ENCODE data around the gene CACNA1I. TPM values are rescaled to one million over a fixed set of nuclear protein-coding genes. Genes with fewer than 3 reads are reported as not detected.
"Not testable (repeated sequence)": the region's sequence is repeated elsewhere in the genome, so short reads cannot be mapped to it uniquely, and the experiment has no call there.

CACNA1I gene
- total RNA-seq, 3 donors from 2014 or later = 0.05 to 0.14 (median 0.08) TPM

- H3K4me1 Mint-ChIP-seq (ENCODE audit: low read depth) = no peaks in the 10 kb centered on the region
- no peaks in the 10 kb centered on the region for H3K9me3 Mint-ChIP-seq
- no peak for ATAC-seq
- H3K36me3 Mint-ChIP-seq (ENCODE audit: insufficient read depth) = no peaks in the 10 kb centered on the region
- no peak overlapping the region for H3K4me3 Mint-ChIP-seq
- DNase-seq = no peak
- H3K27me3 Mint-ChIP-seq (ENCODE audit: low read depth) = no peaks in the 10 kb centered on the region
Measured at GRCh38 chr22:39723899-39724351, 153.4 kb downstream of the CACNA1I start.

GRCh38 chr22:39724390-39724789, 153.8 kb downstream of the CACNA1I start:
- ATAC-seq (no peak), DNase-seq (no peak)
- no peaks in the 10 kb centered on the region for H3K27me3 Mint-ChIP-seq (ENCODE audit: low read depth)
- H3K4me3 Mint-ChIP-seq = no peak overlapping the region
- no peaks in the 10 kb centered on the region for H3K9me3 Mint-ChIP-seq
- no peaks in the 10 kb centered on the region for H3K36me3 Mint-ChIP-seq (ENCODE audit: insufficient read depth)
- H3K4me1 Mint-ChIP-seq (ENCODE audit: low read depth) = no peaks in the 10 kb centered on the region

- no peaks in the 10 kb centered on the region for H3K27me3 Mint-ChIP-seq (ENCODE audit: low read depth)
- H3K4me3 Mint-ChIP-seq = no peak overlapping the region
- H3K4me1 Mint-ChIP-seq (ENCODE audit: low read depth) = no peaks in the 10 kb centered on the region
- DNase-seq (no peak), ATAC-seq (no peak)
- H3K36me3 Mint-ChIP-seq (ENCODE audit: insufficient read depth) = no peaks in the 10 kb centered on the region
- H3K9me3 Mint-ChIP-seq = no peaks in the 10 kb centered on the region
Measured at GRCh38 chr22:39724857-39725256, 154.3 kb downstream of the CACNA1I start.

GRCh38 chr22:39725351-39726035, 154.9 kb downstream of the CACNA1I start:
- Mint-ChIP-seq H3K9me3 (no peaks in the 10 kb centered on the region), H3K4me3 (no peak overlapping the region), H3K27me3 (ENCODE audit: low read depth) (no peaks in the 10 kb centered on the region), H3K4me1 (ENCODE audit: low read depth) (no peaks in the 10 kb centered on the region), H3K36me3 (ENCODE audit: insufficient read depth) (no peaks in the 10 kb centered on the region)
- ATAC-seq = no peak
- no peak for DNase-seq

- Mint-ChIP-seq H3K9me3 (no peaks in the 10 kb centered on the region), H3K27me3 (ENCODE audit: low read depth) (no peaks in the 10 kb centered on the region)
- ATAC-seq = no peak
Measured at GRCh38 chr22:39727541-39727940, 157.0 kb downstream of the CACNA1I start.

GRCh38 chr22:39728236-39728860, 157.8 kb downstream of the CACNA1I start:
- Mint-ChIP-seq H3K9me3 (no peaks in the 10 kb centered on the region), H3K36me3 (ENCODE audit: insufficient read depth) (no peaks in the 10 kb centered on the region), H3K27me3 (ENCODE audit: low read depth) (peaks cover 3% of the 10 kb centered on the region), H3K4me3 (no peak overlapping the region), H3K4me1 (ENCODE audit: low read depth) (no peaks in the 10 kb centered on the region)
- DNase-seq = no peak
- ATAC-seq = no peak

More at GRCh38 chr22:39727541-39727940, 157.0 kb downstream of the CACNA1I start:
- Mint-ChIP-seq H3K4me3 (no peak overlapping the region), H3K36me3 (ENCODE audit: insufficient read depth) (no peaks in the 10 kb centered on the region), H3K4me1 (ENCODE audit: low read depth) (no peaks in the 10 kb centered on the region)
- DNase-seq = no peak

GRCh38 chr22:39729141-39729934, 158.8 kb downstream of the CACNA1I start:
- Mint-ChIP-seq H3K9me3 (no peaks in the 10 kb centered on the region), H3K27me3 (ENCODE audit: low read depth) (peaks cover 3% of the 10 kb centered on the region), H3K4me1 (ENCODE audit: low read depth) (no peaks in the 10 kb centered on the region), H3K4me3 (no peak overlapping the region), H3K36me3 (ENCODE audit: insufficient read depth) (no peaks in the 10 kb centered on the region)
- DNase-seq (no peak), ATAC-seq (no peak)

- ATAC-seq (no peak), DNase-seq (no peak)
- Mint-ChIP-seq H3K4me1 (ENCODE audit: low read depth) (no peaks in the 10 kb centered on the region), H3K27me3 (ENCODE audit: low read depth) (peaks cover 7% of the 10 kb centered on the region), H3K4me3 (no peak overlapping the region), H3K9me3 (no peaks in the 10 kb centered on the region), H3K36me3 (ENCODE audit: insufficient read depth) (no peaks in the 10 kb centered on the region)
Measured at GRCh38 chr22:39731481-39731880, 160.9 kb downstream of the CACNA1I start.

- no peak overlapping the region for H3K4me3 Mint-ChIP-seq
- H3K36me3 Mint-ChIP-seq (ENCODE audit: insufficient read depth) = no peaks in the 10 kb centered on the region
- ATAC-seq = no peak
- no peak for DNase-seq
- no peaks in the 10 kb centered on the region for H3K4me1 Mint-ChIP-seq (ENCODE audit: low read depth)
- no peaks in the 10 kb centered on the region for H3K9me3 Mint-ChIP-seq
- H3K27me3 Mint-ChIP-seq (ENCODE audit: low read depth) = peaks cover 9% of the 10 kb centered on the region
Measured at GRCh38 chr22:39731881-39732555, 161.5 kb downstream of the CACNA1I start.

- Mint-ChIP-seq H3K36me3 (ENCODE audit: insufficient read depth) (no peaks in the 10 kb centered on the region), H3K4me1 (ENCODE audit: low read depth) (no peaks in the 10 kb centered on the region), H3K4me3 (no peak overlapping the region), H3K27me3 (ENCODE audit: low read depth) (peaks cover 9% of the 10 kb centered on the region), H3K9me3 (no peaks in the 10 kb centered on the region)
- ATAC-seq (no peak), DNase-seq (no peak)
Measured at GRCh38 chr22:39732625-39733024, 162.1 kb downstream of the CACNA1I start.

GRCh38 chr22:39733191-39733590, 162.6 kb downstream of the CACNA1I start:
- Mint-ChIP-seq H3K36me3 (ENCODE audit: insufficient read depth) (no peaks in the 10 kb centered on the region), H3K9me3 (no peaks in the 10 kb centered on the region)
- DNase-seq = no peak

GRCh38 chr22:39734046-39734445, 163.5 kb downstream of the CACNA1I start:
- not testable (repeated sequence) for H3K9me3 Mint-ChIP-seq; H3K4me3 Mint-ChIP-seq; H3K27me3 Mint-ChIP-seq (ENCODE audit: low read depth); ATAC-seq; DNase-seq; H3K4me1 Mint-ChIP-seq (ENCODE audit: low read depth); H3K36me3 Mint-ChIP-seq (ENCODE audit: insufficient read depth)

More at GRCh38 chr22:39733191-39733590, 162.6 kb downstream of the CACNA1I start:
- H3K4me1 Mint-ChIP-seq (ENCODE audit: low read depth) = no peaks in the 10 kb centered on the region
- no peak for ATAC-seq
- no peak overlapping the region for H3K4me3 Mint-ChIP-seq
- peaks cover 9% of the 10 kb centered on the region for H3K27me3 Mint-ChIP-seq (ENCODE audit: low read depth)

- Mint-ChIP-seq H3K27me3 (ENCODE audit: low read depth) (peaks cover 9% of the 10 kb centered on the region), H3K4me1 (ENCODE audit: low read depth) (no peaks in the 10 kb centered on the region), H3K4me3 (no peak overlapping the region), H3K36me3 (ENCODE audit: insufficient read depth) (no peaks in the 10 kb centered on the region), H3K9me3 (peaks cover 4% of the 10 kb centered on the region)
- ATAC-seq (no peak), DNase-seq (no peak)
Measured at GRCh38 chr22:39734866-39735265, 164.3 kb downstream of the CACNA1I start.

GRCh38 chr22:39735776-39736175, 165.2 kb downstream of the CACNA1I start:
- H3K9me3 Mint-ChIP-seq = peaks cover 4% of the 10 kb centered on the region
- no peaks in the 10 kb centered on the region for H3K4me1 Mint-ChIP-seq (ENCODE audit: low read depth)
- H3K4me3 Mint-ChIP-seq = no peak overlapping the region
- no peaks in the 10 kb centered on the region for H3K36me3 Mint-ChIP-seq (ENCODE audit: insufficient read depth)
- peaks cover 9% of the 10 kb centered on the region for H3K27me3 Mint-ChIP-seq (ENCODE audit: low read depth)
- ATAC-seq (no peak), DNase-seq (no peak)
